Pancreas (tissue), 10 donors: ENCODE results near the gene CLTB. TPM values are rescaled to one million over a fixed set of nuclear protein-coding genes. Genes with fewer than 3 reads are reported as not detected.

ENCODE experiments used
- ATAC-seq, 4 donors: fragments of 200-7000 bp; cut with Tn5 transposase; one replicate each; pipeline versions ENCODE4 v1.8.0 to v1.9.1; 2020; ENCODE audit warnings: mild to moderate bottlenecking in 4 of 4, moderate library complexity in 4 of 4
- DNase-seq, 6 donors: peaks; one replicate each; pipeline ENCODE4 v3.0.0-alpha.2; 2020
- FAIRE-seq: peaks from 2 replicates; lab custom pipeline; 2012; peaks lifted over from hg19 to GRCh38; lab: Jason Lieb, UNC
- H3K27ac ChIP-seq, 4 donors: fragments of 200-600 bp; sonication (generic); 1 replicate in 3 of 4; 2 replicates in 1 of 4; pipeline versions ENCODE4 v1.5.0 to v1.8.0; 2020
- H3K27me3 ChIP-seq, 4 donors: fragments of 200-600 bp; one replicate each; pipeline ENCODE4 v1.8.0; 2021
- H3K36me3 ChIP-seq, 3 donors: fragments of 200-600 bp; sonication (generic) in 1 of 3; one replicate each; pipeline versions ENCODE4 v1.5.0 to v1.8.0; 2020 to 2021
- H3K4me1 ChIP-seq, 3 donors: fragments of 200-600 bp; one replicate each; pipeline ENCODE4 v1.8.0; 2021
- H3K4me3 ChIP-seq, 4 donors: fragments of 200-600 bp; sonication (generic) in 2 of 4; one replicate each; pipeline versions ENCODE4 v1.5.0 to v1.8.0; 2020 to 2021
- H3K9me3 ChIP-seq, 4 donors: fragments of 200-600 bp; one replicate each; pipeline ENCODE4 v1.8.0; 2021
- WGBS, 2 donors: extraction: QIAGEN DNeasy Blood & Tissue Kit; methylation state at CpG; one replicate each; pipeline ENCODE4 v1.1.7; 2013; 5-methylcytosine and 5-hydroxymethylcytosine counted together
- intact Hi-C, 3 donors: fragments of 100-400 bp; cut with DNase I; formaldehyde crosslinking; loops; one replicate each; pipeline versions ENCODE4 v1.11.1 to v1.14.2; 2022
- polyA plus RNA-seq, 2 donors: library from polyadenylated mRNA; stranded (reverse); fragments of 200-250 nt; gene quantifications; one replicate each; pipeline ENCODE4 v1.2.3, GENCODE V29; 2013
- total RNA-seq, 6 donors: library from RNA; stranded (reverse); fragmentation: NEBNext Ultra II Directional in 4 of 6; extraction: Animal tissue kit (Norgen Biotek cat#: 25700) in 4 of 6; gene quantifications; one replicate each; pipeline versions ENCODE4 v1.2.1 to v1.2.4, GENCODE V29; 2021 to 2023
- TF ChIP-seq, protein P1 (sequence below), 4 donors: fragments of 200-600 bp; sonication (generic) in 3 of 4; IDR thresholded peaks; one replicate each; pipeline versions ENCODE4 v1.5.0 to v1.8.0; 2021; ENCODE audit warnings: antibody characterized with exemption in 4 of 4
- donor health status: healthy with polysubstance abuse.
- donor health status: DM: no; HTN: no; CAD: no; lungs with moderate emphysema.
- donor health status: DM: no; HTN: no; CAD: no.
- donor health status: control.
- donor health status: control.
- donor health status: Bipolar disorder and iron deficiency.
- donor health status: DM: yes; HTN: yes; CAD: no.
- donor health status: DM: no; HTN: no; CAD: no.
- donor health status: DM: no; HTN: no; CAD: no.
- donor health status: DM: yes; HTN: yes; CAD: no.

The CLTB gene
- total and polyA plus RNA-seq, 8 donors = 28.6 to 92.0 (median 35.5) TPM

DNA sequence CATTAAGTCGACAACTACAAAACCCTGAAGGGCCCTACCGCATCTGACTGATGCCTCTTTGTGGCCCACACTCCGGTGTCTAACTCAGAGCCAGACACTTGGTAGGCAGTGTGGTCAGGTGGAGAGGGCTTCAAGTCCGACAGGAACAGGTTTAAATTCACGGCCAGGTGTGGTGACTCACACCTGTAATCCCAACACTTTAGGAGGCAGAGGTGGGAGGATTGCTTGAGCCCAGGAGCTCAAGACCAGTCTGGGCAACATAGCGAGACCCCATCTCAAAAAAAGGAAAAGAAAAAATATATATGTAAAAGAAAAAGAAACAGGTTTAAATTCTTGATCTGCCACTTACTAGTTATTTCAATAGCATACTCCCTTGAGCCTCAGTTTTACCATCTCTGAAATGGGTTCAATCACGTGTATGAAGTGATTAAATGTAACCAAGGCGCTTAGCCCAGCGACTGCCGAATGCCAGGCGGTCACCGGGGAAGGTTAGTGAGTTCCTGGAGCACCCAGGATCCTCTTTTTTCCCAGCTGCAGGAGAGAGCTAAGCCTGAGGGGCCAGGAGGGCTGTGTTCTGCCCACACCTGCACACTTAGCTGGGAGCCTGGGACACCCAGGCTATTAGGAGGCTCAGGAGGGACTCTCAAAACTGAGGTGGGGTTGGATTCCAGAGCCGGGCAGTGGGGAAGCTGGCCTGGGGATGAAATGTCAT is 943 bp downstream of the CLTB start:
- ATAC-seq (peak in 2 of 4 donors; percentile 1 to 4), DNase-seq (peak in 2 of 6 donors; percentile 21 to 30), FAIRE-seq (no peak)
- intact Hi-C loops = loop anchor here in 1 of 3 donors (10.0 kb wide), 1 partner anchor 159 kb away; no protein-coding TSS in a partner anchor
- WGBS, 2 donors = 41 to 47% methylated on average over 13 of the region's 13 CpGs
- Histone ChIP-seq H3K4me1 (peaks cover 0 to 15% (median 0%) of the 10 kb centered on the region in 3 donors), H3K9me3 (no peaks in the 10 kb centered on the region), H3K36me3 (no peaks in the 10 kb centered on the region), H3K27me3 (no peaks in the 10 kb centered on the region), H3K4me3 (peak overlapping the region; percentile 64 to 100 (median 85)), H3K27ac (peak overlapping the region; percentile 79 to 90 (median 83))
- TF ChIP-seq, protein P1, sequence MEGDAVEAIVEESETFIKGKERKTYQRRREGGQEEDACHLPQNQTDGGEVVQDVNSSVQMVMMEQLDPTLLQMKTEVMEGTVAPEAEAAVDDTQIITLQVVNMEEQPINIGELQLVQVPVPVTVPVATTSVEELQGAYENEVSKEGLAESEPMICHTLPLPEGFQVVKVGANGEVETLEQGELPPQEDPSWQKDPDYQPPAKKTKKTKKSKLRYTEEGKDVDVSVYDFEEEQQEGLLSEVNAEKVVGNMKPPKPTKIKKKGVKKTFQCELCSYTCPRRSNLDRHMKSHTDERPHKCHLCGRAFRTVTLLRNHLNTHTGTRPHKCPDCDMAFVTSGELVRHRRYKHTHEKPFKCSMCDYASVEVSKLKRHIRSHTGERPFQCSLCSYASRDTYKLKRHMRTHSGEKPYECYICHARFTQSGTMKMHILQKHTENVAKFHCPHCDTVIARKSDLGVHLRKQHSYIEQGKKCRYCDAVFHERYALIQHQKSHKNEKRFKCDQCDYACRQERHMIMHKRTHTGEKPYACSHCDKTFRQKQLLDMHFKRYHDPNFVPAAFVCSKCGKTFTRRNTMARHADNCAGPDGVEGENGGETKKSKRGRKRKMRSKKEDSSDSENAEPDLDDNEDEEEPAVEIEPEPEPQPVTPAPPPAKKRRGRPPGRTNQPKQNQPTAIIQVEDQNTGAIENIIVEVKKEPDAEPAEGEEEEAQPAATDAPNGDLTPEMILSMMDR (IDR thresholded peaks at IDR 0.05) = no peak

DNA sequence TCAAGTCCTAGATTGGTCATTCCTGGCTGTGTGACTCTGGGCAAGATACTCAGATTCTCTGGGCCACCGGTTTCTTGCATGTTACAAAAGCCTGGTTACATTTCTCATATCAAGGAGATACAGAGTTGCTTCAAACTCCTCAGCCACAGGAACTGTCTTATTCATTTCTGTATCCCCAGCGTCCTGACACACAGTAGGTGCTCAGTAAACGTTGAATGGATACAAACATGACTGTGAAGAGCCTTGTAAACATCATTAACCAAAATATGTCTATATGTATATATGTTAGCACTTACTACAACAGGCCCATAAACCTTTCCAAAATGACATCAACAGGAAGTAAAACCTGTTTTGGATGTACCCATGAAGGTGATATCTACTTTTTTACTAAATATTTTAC is 1.6 kb downstream of the CLTB start:
- TF ChIP-seq, protein P1 (IDR thresholded peaks at IDR 0.05) = no peak
- intact Hi-C loops = loop anchor here in 1 of 3 donors (10.0 kb wide), 1 partner anchor 160 kb away; no protein-coding TSS in a partner anchor
- WGBS, 2 donors = 43 to 45% methylated on average over 3 of the region's 3 CpGs
- Histone ChIP-seq H3K9me3 (no peaks in the 10 kb centered on the region), H3K27me3 (no peaks in the 10 kb centered on the region), H3K4me1 (peaks cover 0 to 15% (median 0%) of the 10 kb centered on the region in 3 donors), H3K36me3 (no peaks in the 10 kb centered on the region), H3K4me3 (no peak overlapping the region), H3K27ac (no peak overlapping the region)
- DNase-seq (no peak), ATAC-seq (no peak), FAIRE-seq (no peak)

DNA sequence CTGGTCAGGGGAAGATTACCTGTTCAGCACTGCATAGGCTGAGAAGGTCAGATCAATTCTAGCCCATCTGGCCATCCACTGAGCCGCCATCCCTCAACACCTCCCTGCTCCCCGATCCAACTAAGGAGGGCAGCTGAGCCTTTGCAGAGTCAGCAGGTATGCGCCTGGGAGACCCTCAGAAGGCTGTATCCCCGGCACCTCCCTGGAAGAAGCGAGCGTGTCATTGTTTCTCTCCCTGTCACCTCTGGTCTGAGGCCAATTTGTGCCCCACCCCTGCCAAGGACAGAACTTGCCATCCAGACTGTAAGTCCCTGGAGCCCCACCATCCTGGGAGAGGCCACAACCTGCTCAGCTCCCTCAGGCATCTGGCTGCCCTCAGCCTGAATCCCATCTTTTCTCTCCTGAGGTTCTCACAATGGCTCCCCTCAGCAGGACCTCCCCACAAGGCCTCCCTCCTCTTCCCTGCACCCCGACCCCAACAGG is 2.6 kb downstream of the CLTB start:
- 86 to 87% methylated on average over 7 of the region's 7 CpGs for WGBS, 2 donors
- H3K27me3 ChIP-seq = no peaks in the 10 kb centered on the region
- no peak overlapping the region for H3K4me3 ChIP-seq
- ATAC-seq (no peak), FAIRE-seq (no peak), DNase-seq (peak in 1 of 6 donors; percentile 45)
- H3K9me3 ChIP-seq = no peaks in the 10 kb centered on the region
- no peak overlapping the region for H3K27ac ChIP-seq
- intact Hi-C loops = loop anchor here in 1 of 3 donors (10.0 kb wide), 1 partner anchor 161 kb away; no protein-coding TSS in a partner anchor
- peaks cover 0 to 15% (median 0%) of the 10 kb centered on the region in 3 donors for H3K4me1 ChIP-seq
- TF ChIP-seq, protein P1 (IDR thresholded peaks at IDR 0.05) = no peak
- H3K36me3 ChIP-seq = no peaks in the 10 kb centered on the region

DNA sequence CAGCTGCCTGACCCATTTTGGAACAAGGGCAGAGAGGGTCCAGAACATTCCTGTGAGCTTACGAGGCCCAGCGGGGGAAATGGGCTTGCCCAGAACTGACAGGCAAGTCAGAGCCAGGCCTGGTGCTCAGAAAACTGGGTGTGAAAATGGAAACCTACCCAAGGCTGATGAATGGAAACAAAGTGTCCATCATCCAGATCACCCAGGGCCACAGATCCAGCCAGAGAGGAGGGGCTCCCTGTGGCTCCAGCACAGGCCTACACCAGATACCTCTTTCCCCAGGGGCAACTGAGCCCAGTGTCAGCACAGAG is 3.1 kb downstream of the CLTB start:
- no peak for FAIRE-seq

More for the DNA sequence above, 3.1 kb downstream of the CLTB start:
- Histone ChIP-seq H3K36me3 (no peaks in the 10 kb centered on the region), H3K9me3 (no peaks in the 10 kb centered on the region), H3K27ac (no peak overlapping the region), H3K4me1 (peaks cover 0 to 15% (median 0%) of the 10 kb centered on the region in 3 donors), H3K27me3 (no peaks in the 10 kb centered on the region), H3K4me3 (no peak overlapping the region)
- intact Hi-C loops = loop anchor here in 1 of 3 donors (10.0 kb wide), 1 partner anchor 162 kb away; no protein-coding TSS in a partner anchor
- DNase-seq (peak in 1 of 6 donors; percentile 40), ATAC-seq (no peak)
- TF ChIP-seq, protein P1 (IDR thresholded peaks at IDR 0.05) = no peak
- WGBS, 2 donors = 94 to 95% methylated on average over 2 of the region's 2 CpGs
